CD4-positive, alpha-beta T cell (primary cell): ENCODE measurements around the gene ADK. TPM values are rescaled to one million over a fixed set of nuclear protein-coding genes. Genes with fewer than 3 reads are reported as not detected.

Experiments used
- ATAC-seq: fragments of 200-7000 bp; cut with Tn5 transposase; one replicate; pipeline ENCODE4 v1.10.0; 2022; ENCODE audit warnings: mild to moderate bottlenecking; ENCODE audit not compliant: poor library complexity
- CTCF ChIA-PET: fragments of 350-600 bp; sonication (Branson Sonifier 250); formaldehyde crosslinking; loops from one replicate; lab custom pipeline; 2021; ENCODE audit warnings: antibody characterized with exemption, inconsistent platforms; lab: Charles Lee
- POLR2A ChIA-PET: fragments of 350-600 bp; sonication (Branson Sonifier 250); formaldehyde crosslinking; loops from one replicate; lab custom pipeline; 2021; ENCODE audit warnings: antibody characterized with exemption, inconsistent platforms; lab: Charles Lee
- DNase-seq, 14 experiments: peaks; one replicate each; pipeline ENCODE4 v3.0.0-alpha.2; 2013 to 2020; ENCODE audit warnings: mixed read lengths in 2 of 14
- H3K27ac ChIP-seq, 2 donors: one replicate each; pipeline versions ENCODE4 v1.5.1 to v1.7.0; 2013; ENCODE audit warnings: low read length in 2 of 2, low read depth in 1 of 2, mild to moderate bottlenecking in 1 of 2
- H3K27me3 ChIP-seq, 2 experiments: 1 replicate in 1 of 2; 2 replicates in 1 of 2; pipeline versions ENCODE4 v1.6.1 to v1.7.0; 2013; ENCODE audit warnings: low read length in 2 of 2, control low read depth in 1 of 2, mild to moderate bottlenecking in 1 of 2, moderate library complexity in 1 of 2; ENCODE audit not compliant: insufficient read depth in 2 of 2, control insufficient read depth in 1 of 2
- H3K36me3 ChIP-seq: one replicate; pipeline ENCODE4 v1.6.1; 2013; ENCODE audit warnings: low read length, control low read depth; ENCODE audit not compliant: insufficient read depth
- H3K4me1 ChIP-seq: one replicate; pipeline ENCODE4 v1.6.1; 2013; ENCODE audit warnings: low read length, control low read depth; ENCODE audit not compliant: insufficient read depth
- H3K4me3 ChIP-seq: one replicate; pipeline ENCODE4 v1.5.1; 2013; ENCODE audit warnings: mild to moderate bottlenecking, low read length, moderate library complexity
- H3K9me3 ChIP-seq, 2 experiments: 1 replicate in 1 of 2; 2 replicates in 1 of 2; pipeline versions ENCODE4 v1.6.1 to v1.7.0; 2013; ENCODE audit warnings: low read length in 2 of 2, mild to moderate bottlenecking in 2 of 2, control low read depth in 1 of 2, moderate library complexity in 1 of 2; ENCODE audit not compliant: control insufficient read depth in 1 of 2, insufficient read depth in 1 of 2
- H3K27ac Mint-ChIP-seq: one replicate; pipeline ENCODE4 v1.8.0; 2020; ENCODE audit warnings: mixed read lengths
- H3K27me3 Mint-ChIP-seq: one replicate; pipeline ENCODE4 v1.8.0; 2021; ENCODE audit warnings: mixed read lengths
- H3K36me3 Mint-ChIP-seq: one replicate; pipeline ENCODE4 v1.8.0; 2021; ENCODE audit warnings: low read depth, mixed read lengths
- H3K4me1 Mint-ChIP-seq: one replicate; pipeline ENCODE4 v1.8.0; 2021; ENCODE audit warnings: low read depth, mixed read lengths
- H3K4me3 Mint-ChIP-seq: one replicate; pipeline ENCODE4 v1.8.0; 2020; ENCODE audit warnings: mild to moderate bottlenecking, mixed read lengths
- H3K9me3 Mint-ChIP-seq: one replicate; pipeline ENCODE4 v1.8.0; 2020; ENCODE audit warnings: mixed read lengths
- intact Hi-C, 2 experiments: fragments of 100-400 bp; cut with DNase I in 1 of 2; cut with micrococcal nuclease in 1 of 2; formaldehyde crosslinking; loops; one replicate each; pipeline versions ENCODE4 v1.15.1 to v1.9.0; 2023 to 2025; cut with DNase I, micrococcal nuclease
- total RNA-seq, 174 experiments: library from RNA in 2 of 174; stranded (reverse) in 2 of 174; gene quantifications; one replicate each; pipeline ENCODE4 v1.2.3 and lab custom pipeline; 2021 to 2026
- TF ChIP-seq, protein P1 (sequence below): fragments of 200-600 bp; IDR thresholded peaks from one replicate; pipeline ENCODE4 v1.8.0; 2022; ENCODE audit warnings: antibody characterized with exemption, mild to moderate bottlenecking

Gene ADK
- total RNA-seq, 2 experiments from 2014 or later = 15.3 to 17.6 TPM

DNA sequence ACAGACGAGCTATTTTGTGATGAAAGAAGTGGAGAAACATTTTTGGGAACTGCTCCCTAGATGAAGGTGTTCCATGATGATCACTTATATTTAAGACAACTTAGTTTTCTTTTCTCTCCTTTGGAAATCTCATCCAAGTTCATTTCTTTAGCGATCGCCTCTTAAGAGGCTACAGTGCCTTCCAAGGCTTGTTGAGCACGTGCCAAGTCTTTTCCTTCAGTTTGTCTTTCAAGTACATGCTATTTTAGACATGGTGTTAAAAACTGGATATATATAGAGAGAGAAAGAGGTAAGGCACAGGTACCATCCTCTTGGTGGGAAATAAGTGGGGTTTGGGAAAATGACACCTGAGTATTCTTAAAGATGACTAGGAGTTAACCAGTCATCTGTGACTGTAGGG lies 2.7 kb downstream of the ADK start:
- H3K27me3 Mint-ChIP-seq = no peaks in the 10 kb centered on the region
- no peaks in the 10 kb centered on the region for H3K36me3 ChIP-seq
- no peak overlapping the region for H3K27ac Mint-ChIP-seq
- H3K4me3 Mint-ChIP-seq = no peak overlapping the region
- peaks cover 35% of the 10 kb centered on the region for H3K4me1 Mint-ChIP-seq
- no peaks in the 10 kb centered on the region for H3K9me3 ChIP-seq
- DNase-seq = no peak
- H3K4me1 ChIP-seq = peaks cover 23% of the 10 kb centered on the region
- intact Hi-C loops = loop anchor here (5.0 to 10.0 kb wide), 8 partner anchors 59 to 1079 kb away; partner anchors contain the start of genes CAMK2G (in 1 of the 2), CHCHD1 (in 1 of the 2), KAT6B (in 1 of the 2) and VDAC2 (in 1 of the 2)
- no peaks in the 10 kb centered on the region for H3K27me3 ChIP-seq
- no peak overlapping the region for H3K4me3 ChIP-seq
- no peak for ATAC-seq
- H3K36me3 Mint-ChIP-seq = no peaks in the 10 kb centered on the region
- ChIA-PET CTCF (no interaction called here), POLR2A (interaction anchor here (0.9 kb wide), 1 partner anchor 14 kb away, joined by 3 read pairs; no protein-coding TSS in a partner anchor)
- no peaks in the 10 kb centered on the region for H3K9me3 Mint-ChIP-seq
- TF ChIP-seq, protein P1, sequence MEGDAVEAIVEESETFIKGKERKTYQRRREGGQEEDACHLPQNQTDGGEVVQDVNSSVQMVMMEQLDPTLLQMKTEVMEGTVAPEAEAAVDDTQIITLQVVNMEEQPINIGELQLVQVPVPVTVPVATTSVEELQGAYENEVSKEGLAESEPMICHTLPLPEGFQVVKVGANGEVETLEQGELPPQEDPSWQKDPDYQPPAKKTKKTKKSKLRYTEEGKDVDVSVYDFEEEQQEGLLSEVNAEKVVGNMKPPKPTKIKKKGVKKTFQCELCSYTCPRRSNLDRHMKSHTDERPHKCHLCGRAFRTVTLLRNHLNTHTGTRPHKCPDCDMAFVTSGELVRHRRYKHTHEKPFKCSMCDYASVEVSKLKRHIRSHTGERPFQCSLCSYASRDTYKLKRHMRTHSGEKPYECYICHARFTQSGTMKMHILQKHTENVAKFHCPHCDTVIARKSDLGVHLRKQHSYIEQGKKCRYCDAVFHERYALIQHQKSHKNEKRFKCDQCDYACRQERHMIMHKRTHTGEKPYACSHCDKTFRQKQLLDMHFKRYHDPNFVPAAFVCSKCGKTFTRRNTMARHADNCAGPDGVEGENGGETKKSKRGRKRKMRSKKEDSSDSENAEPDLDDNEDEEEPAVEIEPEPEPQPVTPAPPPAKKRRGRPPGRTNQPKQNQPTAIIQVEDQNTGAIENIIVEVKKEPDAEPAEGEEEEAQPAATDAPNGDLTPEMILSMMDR = no peak
- H3K27ac ChIP-seq = no peak overlapping the region

DNA sequence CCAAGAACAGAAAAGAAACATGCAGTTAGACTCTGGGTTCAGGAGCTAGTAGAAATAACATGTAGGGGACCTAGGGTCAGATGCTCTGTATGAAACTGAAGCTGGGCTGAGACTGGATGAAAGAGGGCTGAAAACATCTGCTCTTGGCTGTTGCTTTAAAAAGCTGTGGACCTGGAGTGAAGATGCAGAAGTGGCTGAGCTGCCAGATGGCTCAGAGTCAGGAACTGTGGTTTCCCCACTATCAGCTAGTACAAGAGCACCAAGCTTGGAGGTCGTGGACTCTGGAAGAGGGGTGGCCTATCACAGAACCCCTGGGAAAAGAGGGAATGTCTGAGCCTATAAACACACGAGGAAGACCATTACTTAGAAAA lies 5.9 kb downstream of the ADK start:
- Histone ChIP-seq H3K4me3 (no peak overlapping the region), H3K27ac (no peak overlapping the region), H3K36me3 (no peaks in the 10 kb centered on the region), H3K9me3 (no peaks in the 10 kb centered on the region), H3K4me1 (peaks cover 6% of the 10 kb centered on the region), H3K27me3 (no peaks in the 10 kb centered on the region)
- Mint-ChIP-seq H3K27ac (no peak overlapping the region), H3K9me3 (no peaks in the 10 kb centered on the region), H3K4me3 (no peak overlapping the region), H3K4me1 (peaks cover 32% of the 10 kb centered on the region), H3K36me3 (no peaks in the 10 kb centered on the region), H3K27me3 (no peaks in the 10 kb centered on the region)
- ChIA-PET CTCF (interaction anchor here (1.3 kb wide), 1 partner anchor 57 kb away, joined by 3 read pairs; no protein-coding TSS in a partner anchor), POLR2A (no interaction called here)
- intact Hi-C loops = loop anchor here in 1 of 2 experiments (10.0 kb wide), 2 partner anchors 372 to 422 kb away; partner anchors contain the start of genes CHCHD1 and ZSWIM8
- TF ChIP-seq, protein P1 = no peak
- ATAC-seq = no peak
- no peak for DNase-seq

DNA sequence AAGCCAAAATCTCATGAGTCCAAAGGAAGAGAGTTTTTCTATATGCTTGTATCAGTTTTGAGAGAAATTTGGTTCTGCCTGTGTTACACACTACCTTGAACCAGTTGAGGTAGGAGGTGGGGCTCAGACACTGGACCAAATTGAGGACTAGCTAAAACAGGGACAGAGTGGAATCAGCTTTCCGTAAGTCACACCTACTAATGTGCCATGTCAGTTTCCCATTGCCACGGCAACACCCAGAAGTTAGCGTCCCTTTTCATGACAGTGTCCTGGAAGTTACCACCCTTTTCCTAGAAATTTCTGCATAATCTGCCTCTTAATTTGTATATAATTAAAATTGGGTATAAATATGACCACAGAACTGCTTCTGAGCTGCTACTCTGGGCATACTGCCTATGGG lies 9.0 kb downstream of the ADK start:
- DNase-seq = no peak
- Histone ChIP-seq H3K36me3 (no peaks in the 10 kb centered on the region), H3K27ac (no peak overlapping the region), H3K4me1 (no peaks in the 10 kb centered on the region), H3K4me3 (no peak overlapping the region), H3K27me3 (no peaks in the 10 kb centered on the region), H3K9me3 (no peaks in the 10 kb centered on the region)
- POLR2A ChIA-PET = no interaction called here
- intact Hi-C loops = no loop called here
- Mint-ChIP-seq H3K4me3 (no peak overlapping the region), H3K27ac (no peak overlapping the region), H3K4me1 (peaks cover 18% of the 10 kb centered on the region), H3K9me3 (no peaks in the 10 kb centered on the region), H3K27me3 (no peaks in the 10 kb centered on the region), H3K36me3 (no peaks in the 10 kb centered on the region)
- ATAC-seq = no peak
- TF ChIP-seq, protein P1 = no peak
- CTCF ChIA-PET = no interaction called here
